ENCODE results near the gene BSN. TPM values are rescaled to one million over a fixed set of nuclear protein-coding genes. Genes with fewer than 3 reads are reported as not detected.

The BSN gene
- total RNA-seq, 2 experiments from 2014 or later: 0.09 to 0.11 TPM

DNA sequence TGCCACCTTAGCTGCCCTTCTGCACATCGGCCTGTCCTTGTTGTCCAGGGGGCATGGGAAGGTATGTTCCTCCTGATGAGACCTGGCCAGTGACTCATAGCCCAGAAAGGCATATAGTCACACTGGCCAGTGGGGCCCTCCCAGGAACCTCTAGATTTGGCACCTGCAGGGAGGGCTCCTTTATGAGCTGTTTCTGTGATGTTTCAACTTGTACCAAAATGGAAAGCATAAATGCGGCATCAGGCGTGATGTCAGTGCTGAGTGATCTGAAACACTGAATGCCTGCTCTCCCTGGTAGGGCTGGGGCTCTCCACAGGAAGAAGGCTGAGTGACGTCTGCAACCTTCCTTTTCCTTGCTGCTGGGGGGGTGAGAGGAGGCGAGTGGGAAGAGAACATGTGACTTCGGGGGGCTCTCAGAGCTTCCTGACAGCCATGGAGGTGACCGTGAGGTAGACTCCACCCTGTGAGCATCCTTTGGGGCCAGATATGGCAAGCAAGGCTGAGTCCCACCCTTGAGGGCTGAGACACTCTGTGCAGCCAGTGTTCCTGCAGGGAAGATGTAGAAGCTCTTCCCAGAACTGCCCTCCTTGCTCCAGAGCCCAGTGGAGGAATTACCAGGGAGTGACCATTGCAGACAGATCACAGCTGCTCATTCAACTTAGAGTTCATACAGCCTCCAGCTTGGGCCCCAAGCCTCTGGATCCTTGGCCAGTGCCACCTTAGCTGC is 82.8 kb downstream of the BSN start:
- peak; percentile 65 for ATAC-seq
- Mint-ChIP-seq H3K9me3 (ENCODE audit: low read depth) (no peaks in the 10 kb centered on the region), H3K4me3 (no peak overlapping the region), H3K27ac (no peak overlapping the region), H3K4me1 (peaks cover 3% of the 10 kb centered on the region), H3K36me3 (ENCODE audit: low read depth) (no peaks in the 10 kb centered on the region), H3K27me3 (no peaks in the 10 kb centered on the region)
- intact Hi-C loops (cut with DNase I, micrococcal nuclease): no loop called here
- CTCF ChIA-PET: interaction anchor here (0.6 to 2.3 kb wide), 6 partner anchors 23 to 361 kb away, joined by 3 to 9 read pairs (median 3); no protein-coding TSS in a partner anchor
- DNase-seq: peak; percentile 35
- POLR2A ChIA-PET: no interaction called here

GRCh38 chr3:49638445-49638844 is 84.2 kb downstream of the BSN start:
- no peaks in the 10 kb centered on the region for H3K9me3 Mint-ChIP-seq (ENCODE audit: low read depth)
- POLR2A ChIA-PET: interaction anchor here (0.6 kb wide), 1 partner anchor 427 kb away, joined by 3 read pairs; no protein-coding TSS in a partner anchor
- peaks cover 3% of the 10 kb centered on the region for H3K4me1 Mint-ChIP-seq
- DNase-seq: no peak
- ATAC-seq: no peak
- no peak overlapping the region for H3K4me3 Mint-ChIP-seq
- CTCF ChIA-PET: interaction anchor here (0.6 kb wide), 1 partner anchor 33 kb away, joined by 3 read pairs; no protein-coding TSS in a partner anchor
- intact Hi-C loops (cut with DNase I, micrococcal nuclease): no loop called here
- H3K36me3 Mint-ChIP-seq (ENCODE audit: low read depth): no peaks in the 10 kb centered on the region
- H3K27me3 Mint-ChIP-seq: no peaks in the 10 kb centered on the region
- H3K27ac Mint-ChIP-seq: no peak overlapping the region

DNA sequence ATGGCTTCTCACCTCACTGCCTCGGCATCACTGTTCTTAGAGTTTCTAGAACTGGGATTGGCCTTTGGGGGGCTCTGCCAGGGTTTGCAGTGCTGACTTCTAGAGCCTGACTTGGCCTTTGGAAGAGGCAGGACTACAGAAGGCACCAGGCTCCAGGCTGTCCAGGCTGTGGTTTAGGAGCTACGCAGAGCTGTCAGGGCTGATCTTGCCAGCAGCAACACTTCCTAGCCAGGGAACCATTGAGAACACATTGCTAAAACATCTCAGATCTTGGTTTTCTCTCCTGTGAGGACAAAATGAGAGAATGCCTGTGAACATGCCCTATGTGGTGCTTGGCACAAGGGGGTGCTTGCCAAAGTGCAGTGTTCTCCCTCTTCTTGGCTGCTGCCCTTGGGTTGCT is 85.3 kb downstream of the BSN start:
- H3K36me3 Mint-ChIP-seq (ENCODE audit: low read depth): no peaks in the 10 kb centered on the region
- POLR2A ChIA-PET: interaction anchor here (0.6 kb wide), 1 partner anchor 225 kb away, joined by 4 read pairs; no protein-coding TSS in a partner anchor
- no peak overlapping the region for H3K27ac Mint-ChIP-seq
- peaks cover 3% of the 10 kb centered on the region for H3K4me1 Mint-ChIP-seq
- DNase-seq (no peak), ATAC-seq (no peak)
- no peaks in the 10 kb centered on the region for H3K9me3 Mint-ChIP-seq (ENCODE audit: low read depth)
- H3K4me3 Mint-ChIP-seq: no peak overlapping the region
- H3K27me3 Mint-ChIP-seq: no peaks in the 10 kb centered on the region
- intact Hi-C loops (cut with DNase I, micrococcal nuclease): no loop called here
- CTCF ChIA-PET: no interaction called here

DNA sequence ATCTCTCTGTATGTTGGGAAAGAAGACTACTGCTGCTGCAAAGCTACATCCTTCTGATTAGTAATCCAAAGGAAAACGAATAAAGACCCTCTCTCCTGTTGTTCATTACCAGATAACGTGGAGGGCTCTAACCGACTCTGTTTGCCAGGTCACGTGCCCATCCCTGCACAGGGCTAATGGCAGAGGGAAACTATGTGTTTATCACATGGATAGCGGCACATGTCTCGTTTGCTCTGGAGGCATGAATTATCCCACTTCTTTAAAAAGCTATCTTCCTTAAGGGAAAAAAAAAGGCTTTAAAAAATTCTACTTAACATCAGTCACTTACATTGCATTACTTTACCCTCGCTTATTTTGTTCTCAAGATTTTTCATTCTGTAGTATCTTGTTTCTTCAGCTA is 87.0 kb downstream of the BSN start:
- H3K4me3 Mint-ChIP-seq: no peak overlapping the region
- intact Hi-C loops (cut with DNase I, micrococcal nuclease): no loop called here
- ATAC-seq (no peak), DNase-seq (no peak)
- H3K36me3 Mint-ChIP-seq (ENCODE audit: low read depth): no peaks in the 10 kb centered on the region
- ChIA-PET POLR2A (no interaction called here), CTCF (no interaction called here)
- no peak overlapping the region for H3K27ac Mint-ChIP-seq
- no peaks in the 10 kb centered on the region for H3K27me3 Mint-ChIP-seq
- no peaks in the 10 kb centered on the region for H3K9me3 Mint-ChIP-seq (ENCODE audit: low read depth)
- H3K4me1 Mint-ChIP-seq: peaks cover 3% of the 10 kb centered on the region

- peaks cover under 1% of the 10 kb centered on the region for H3K4me1 Mint-ChIP-seq
- no peak overlapping the region for H3K4me3 Mint-ChIP-seq
- no peaks in the 10 kb centered on the region for H3K36me3 Mint-ChIP-seq (ENCODE audit: low read depth)
- no peak for DNase-seq
- ChIA-PET POLR2A (interaction anchor here (0.6 kb wide), 1 partner anchor 53 kb away, joined by 7 read pairs; no protein-coding TSS in a partner anchor), CTCF (no interaction called here)
- no peaks in the 10 kb centered on the region for H3K9me3 Mint-ChIP-seq (ENCODE audit: low read depth)
- H3K27ac Mint-ChIP-seq: no peak overlapping the region
- no peak for ATAC-seq
- intact Hi-C loops (cut with DNase I, micrococcal nuclease): no loop called here
- no peaks in the 10 kb centered on the region for H3K27me3 Mint-ChIP-seq
Measured at GRCh38 chr3:49641921-49642707, 87.8 kb downstream of the BSN start.

DNA sequence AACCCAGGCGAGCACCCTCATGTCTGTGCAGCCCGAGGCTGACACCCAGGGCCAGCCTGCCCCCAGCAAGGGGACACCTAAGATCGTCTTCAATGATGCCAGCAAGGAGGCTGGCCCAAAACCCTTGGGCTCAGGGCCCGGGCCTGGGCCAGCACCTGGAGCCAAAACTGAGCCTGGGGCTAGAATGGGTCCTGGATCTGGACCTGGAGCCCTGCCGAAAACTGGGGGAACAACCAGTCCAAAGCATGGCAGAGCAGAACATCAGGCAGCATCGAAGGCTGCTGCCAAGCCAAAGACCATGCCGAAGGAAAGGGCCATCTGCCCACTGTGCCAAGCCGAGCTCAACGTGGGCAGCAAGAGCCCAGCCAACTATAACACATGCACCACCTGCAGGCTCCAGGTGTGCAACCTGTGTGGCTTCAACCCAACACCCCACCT is 88.5 kb downstream of the BSN start:
- Mint-ChIP-seq H3K4me3 (no peak overlapping the region), H3K36me3 (ENCODE audit: low read depth) (no peaks in the 10 kb centered on the region), H3K27me3 (no peaks in the 10 kb centered on the region), H3K27ac (no peak overlapping the region), H3K9me3 (ENCODE audit: low read depth) (no peaks in the 10 kb centered on the region), H3K4me1 (no peaks in the 10 kb centered on the region)
- CTCF ChIA-PET: interaction anchor here (0.6 kb wide), 1 partner anchor 102 kb away, joined by 3 read pairs; no protein-coding TSS in a partner anchor
- intact Hi-C loops (cut with DNase I, micrococcal nuclease): no loop called here
- DNase-seq (no peak), ATAC-seq (no peak)
- POLR2A ChIA-PET: interaction anchor here (0.6 kb wide), 1 partner anchor 52 kb away, joined by 7 read pairs; no protein-coding TSS in a partner anchor

DNA sequence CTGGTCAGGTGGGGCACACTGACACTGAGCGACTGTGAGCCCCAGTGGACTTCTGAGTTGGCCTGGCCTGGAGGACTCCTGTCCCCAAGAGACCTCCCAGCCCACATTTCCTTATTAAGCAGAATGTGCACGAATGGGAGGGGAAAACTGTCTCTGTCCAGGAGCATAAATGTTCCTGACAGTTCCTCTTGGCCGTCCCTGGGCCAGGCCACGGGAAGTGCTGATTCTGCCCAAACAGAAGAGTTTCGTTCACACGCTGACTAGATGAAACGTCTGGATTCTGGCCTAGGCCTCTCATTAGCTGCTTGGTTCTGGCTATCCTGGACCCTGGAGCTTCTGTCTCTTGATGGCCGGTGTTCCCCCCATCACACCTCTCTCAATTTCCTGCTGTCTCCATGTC is 90.4 kb downstream of the BSN start:
- Mint-ChIP-seq H3K27ac (no peak overlapping the region), H3K36me3 (ENCODE audit: low read depth) (no peaks in the 10 kb centered on the region), H3K4me3 (no peak overlapping the region), H3K4me1 (no peaks in the 10 kb centered on the region), H3K27me3 (no peaks in the 10 kb centered on the region), H3K9me3 (ENCODE audit: low read depth) (no peaks in the 10 kb centered on the region)
- ChIA-PET CTCF (no interaction called here), POLR2A (no interaction called here)
- ATAC-seq: no peak
- DNase-seq: no peak
- intact Hi-C loops (cut with DNase I, micrococcal nuclease): no loop called here

GRCh38 chr3:49646236-49646635 is 92.0 kb downstream of the BSN start:
- ATAC-seq: no peak
- no peak for DNase-seq
- H3K27me3 Mint-ChIP-seq: no peaks in the 10 kb centered on the region
- ChIA-PET CTCF (no interaction called here), POLR2A (interaction anchor here (0.6 kb wide), 1 partner anchor 168 kb away, joined by 3 read pairs; the partner anchor contains the start of gene UBA7)
- intact Hi-C loops (cut with DNase I, micrococcal nuclease): no loop called here
- H3K27ac Mint-ChIP-seq: no peak overlapping the region
- H3K9me3 Mint-ChIP-seq (ENCODE audit: low read depth): no peaks in the 10 kb centered on the region
- H3K4me1 Mint-ChIP-seq: no peaks in the 10 kb centered on the region
- H3K36me3 Mint-ChIP-seq (ENCODE audit: low read depth): no peaks in the 10 kb centered on the region
- H3K4me3 Mint-ChIP-seq: no peak overlapping the region

GRCh38 chr3:49647741-49648140 is 93.5 kb downstream of the BSN start:
- Mint-ChIP-seq H3K27ac (no peak overlapping the region), H3K27me3 (no peaks in the 10 kb centered on the region), H3K36me3 (ENCODE audit: low read depth) (no peaks in the 10 kb centered on the region), H3K9me3 (ENCODE audit: low read depth) (no peaks in the 10 kb centered on the region), H3K4me1 (no peaks in the 10 kb centered on the region), H3K4me3 (no peak overlapping the region)
- intact Hi-C loops (cut with DNase I, micrococcal nuclease): no loop called here
- POLR2A ChIA-PET: no interaction called here
- DNase-seq (no peak), ATAC-seq (no peak)
- CTCF ChIA-PET: interaction anchor here (0.6 kb wide), 1 partner anchor 172 kb away, joined by 3 read pairs; no protein-coding TSS in a partner anchor

- intact Hi-C loops (cut with DNase I, micrococcal nuclease): no loop called here
Measured at GRCh38 chr3:49648354-49649019, 94.2 kb downstream of the BSN start.

DNA sequence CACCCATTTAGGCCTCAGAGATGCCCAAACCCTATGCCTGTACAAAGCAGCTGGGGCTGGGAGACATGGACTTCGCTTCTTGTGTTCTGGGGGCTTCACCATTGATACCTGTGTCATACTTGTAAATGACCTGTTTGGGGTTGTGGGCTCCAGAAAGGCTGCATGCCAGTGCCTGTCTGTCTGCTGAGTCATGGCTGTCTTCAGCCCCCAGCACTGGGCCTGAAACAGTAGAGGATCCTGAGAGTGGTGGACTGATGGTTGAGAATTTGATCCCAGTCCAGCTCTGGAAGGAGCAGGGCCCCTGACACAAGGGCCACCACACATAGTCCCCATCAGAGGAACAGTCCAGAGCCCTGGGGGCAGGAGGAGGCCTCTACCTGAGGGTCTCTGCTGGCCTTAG is 95.3 kb downstream of the BSN start:
- H3K36me3 Mint-ChIP-seq (ENCODE audit: low read depth): no peaks in the 10 kb centered on the region
- no peaks in the 10 kb centered on the region for H3K27me3 Mint-ChIP-seq
- intact Hi-C loops (cut with DNase I, micrococcal nuclease): no loop called here
- DNase-seq (no peak), ATAC-seq (no peak)
- ChIA-PET CTCF (interaction anchor here (0.6 to 0.7 kb wide), 2 partner anchors 206 to 979 kb away, joined by 3 read pairs; no protein-coding TSS in a partner anchor), POLR2A (no interaction called here)
- H3K9me3 Mint-ChIP-seq (ENCODE audit: low read depth): no peaks in the 10 kb centered on the region
- H3K4me1 Mint-ChIP-seq: no peaks in the 10 kb centered on the region
- no peak overlapping the region for H3K27ac Mint-ChIP-seq
- H3K4me3 Mint-ChIP-seq: no peak overlapping the region

More at GRCh38 chr3:49648354-49649019, 94.2 kb downstream of the BSN start:
- Mint-ChIP-seq H3K36me3 (ENCODE audit: low read depth) (no peaks in the 10 kb centered on the region), H3K27me3 (no peaks in the 10 kb centered on the region), H3K4me1 (no peaks in the 10 kb centered on the region), H3K4me3 (no peak overlapping the region), H3K27ac (no peak overlapping the region), H3K9me3 (ENCODE audit: low read depth) (no peaks in the 10 kb centered on the region)
- DNase-seq (no peak), ATAC-seq (no peak)
- ChIA-PET POLR2A (no interaction called here), CTCF (interaction anchor here (0.6 kb wide), 1 partner anchor 171 kb away, joined by 3 read pairs; no protein-coding TSS in a partner anchor)

All from activated CD4-positive, alpha-beta T cell treated with anti-CD3 and anti-CD28 coated beads for 36 hours (primary cell).